GM12892 (cell line): ENCODE data around the gene COL17A1.

Experiments used
- POLR2A ChIP-seq: IDR thresholded peaks from 2 replicates; pipeline ENCODE4 v1.6.1; 2011; ENCODE audit warnings: low read depth, low read length, control low read depth
- TAF1 ChIP-seq: IDR thresholded peaks from 2 replicates; pipeline ENCODE4 v1.6.1; 2011; ENCODE audit warnings: low read depth, mild to moderate bottlenecking, control low read depth, low read length, borderline replicate concordance

- no peak for TF ChIP-seq POLR2A
- TF ChIP-seq TAF1: no peak
Measured at GRCh38 chr10:104081998-104082397, 3.7 kb downstream of the COL17A1 start.
